NCI-H2227 (cell line): ENCODE data around the gene EHF.

Source experiments
- DNase-seq: peaks from one replicate; lab custom pipeline; 2025; ENCODE audit not compliant: unreplicated experiment; lab: John Stamatoyannopoulos, UW

EHF gene

GRCh38 chr11:34601609-34602008 is 19.3 kb upstream of the EHF start:
- no peak for DNase-seq

GRCh38 chr11:34602245-34602644 is 18.6 kb upstream of the EHF start:
- DNase-seq = no peak

- no peak for DNase-seq
Observed at GRCh38 chr11:34603129-34604001, 17.5 kb upstream of the EHF start.

GRCh38 chr11:34604145-34604544 is 16.7 kb upstream of the EHF start:
- DNase-seq = no peak

- DNase-seq = no peak
Observed at GRCh38 chr11:34604911-34605310, 16.0 kb upstream of the EHF start.

- DNase-seq = no peak
Observed at GRCh38 chr11:34605481-34606325, 15.2 kb upstream of the EHF start.

- DNase-seq = no peak
Observed at GRCh38 chr11:34606326-34607120, 14.4 kb upstream of the EHF start.

GRCh38 chr11:34609187-34609751 is 11.6 kb upstream of the EHF start:
- no peak for DNase-seq

- DNase-seq = peak; percentile 24
Observed at GRCh38 chr11:34609850-34610249, 11.0 kb upstream of the EHF start.

- no peak for DNase-seq
Observed at GRCh38 chr11:34610324-34611041, 10.4 kb upstream of the EHF start.

- no peak for DNase-seq
Observed at GRCh38 chr11:34613015-34613414, 7.9 kb upstream of the EHF start.

GRCh38 chr11:34613552-34614056 is 7.3 kb upstream of the EHF start:
- no peak for DNase-seq

GRCh38 chr11:34614344-34615104 is 6.4 kb upstream of the EHF start:
- DNase-seq = no peak

GRCh38 chr11:34616086-34616485 is 4.8 kb upstream of the EHF start:
- no peak for DNase-seq

- no peak for DNase-seq
Observed at GRCh38 chr11:34616830-34617504, 3.9 kb upstream of the EHF start.

GRCh38 chr11:34618406-34618805 is 2.5 kb upstream of the EHF start:
- DNase-seq = no peak

GRCh38 chr11:34619062-34619516 is 1.8 kb upstream of the EHF start:
- no peak for DNase-seq

GRCh38 chr11:34620202-34620601 is 691 bp upstream of the EHF start:
- DNase-seq = no peak

- DNase-seq = no peak
Observed at GRCh38 chr11:34621876-34622275, 983 bp downstream of the EHF start.
